HG03354 (cell line): ENCODE results near the gene SIX3.

Source experiments
- ATAC-seq: cut with Tn5 transposase; IDR thresholded peaks from one replicate; pipeline ENCODE4 v1.9.1; 2021; ENCODE audit warnings: mild to moderate bottlenecking; ENCODE audit not compliant: unreplicated experiment, poor library complexity, severe bottlenecking

The SIX3 gene

GRCh38 chr2:44941551-44942234 lies at the start of gene SIX3:
Gene SIX3 (plus strand): TSS chr2:44941702. CDS start chr2:44942105, 403 bp downstream.
- peak; percentile 72 for ATAC-seq

GRCh38 chr2:44894058-44894457 lies 47.4 kb upstream of the SIX3 start:
- ATAC-seq = no peak

GRCh38 chr2:44895061-44895460 lies 46.4 kb upstream of the SIX3 start:
- no peak for ATAC-seq

- ATAC-seq = no peak
Observed at GRCh38 chr2:44897406-44897805, 44.1 kb upstream of the SIX3 start.

- no peak for ATAC-seq
Observed at GRCh38 chr2:44902217-44903137, 39.0 kb upstream of the SIX3 start.

GRCh38 chr2:44904578-44904977 lies 36.9 kb upstream of the SIX3 start:
- ATAC-seq = no peak

- no peak for ATAC-seq
Observed at GRCh38 chr2:44906972-44907371, 34.5 kb upstream of the SIX3 start.

- no peak for ATAC-seq
Observed at GRCh38 chr2:44909831-44910230, 31.7 kb upstream of the SIX3 start.

- ATAC-seq = no peak
Observed at GRCh38 chr2:44912660-44913059, 28.8 kb upstream of the SIX3 start.

GRCh38 chr2:44916291-44916690 lies 25.2 kb upstream of the SIX3 start:
- ATAC-seq = no peak

- no peak for ATAC-seq
Observed at GRCh38 chr2:44918095-44918775, 23.3 kb upstream of the SIX3 start.

GRCh38 chr2:44920751-44921150 lies 20.8 kb upstream of the SIX3 start:
- no peak for ATAC-seq

GRCh38 chr2:44922776-44923175 lies 18.7 kb upstream of the SIX3 start:
- no peak for ATAC-seq

- no peak for ATAC-seq
Observed at GRCh38 chr2:44925561-44926136, 15.9 kb upstream of the SIX3 start.

GRCh38 chr2:44926957-44927356 lies 14.5 kb upstream of the SIX3 start:
- ATAC-seq = no peak

- no peak for ATAC-seq
Observed at GRCh38 chr2:44927985-44928482, 13.5 kb upstream of the SIX3 start.

GRCh38 chr2:44928483-44929158 lies 12.9 kb upstream of the SIX3 start:
- ATAC-seq = no peak

GRCh38 chr2:44929159-44929734 lies 12.3 kb upstream of the SIX3 start:
- ATAC-seq = no peak

- ATAC-seq = no peak
Observed at GRCh38 chr2:44929735-44930273, 11.7 kb upstream of the SIX3 start.
